Measurements from ENCODE around the gene NPAS3. TPM values are rescaled to one million over a fixed set of nuclear protein-coding genes. Genes with fewer than 3 reads are reported as not detected.

Gene NPAS3
- polyA plus RNA-seq, 10 donors: 3.5 to 7.5 (median 5.0) TPM

- peak in 1 of 3 donors; percentile 17 for DNase-seq
Measured at GRCh38 chr14:33629792-33630191, 691.1 kb downstream of the NPAS3 start.

- DNase-seq: no peak
Measured at GRCh38 chr14:33631021-33631420, 692.3 kb downstream of the NPAS3 start.

GRCh38 chr14:33631441-33631840 is 692.8 kb downstream of the NPAS3 start:
- DNase-seq: peak in 1 of 3 donors; percentile 14

GRCh38 chr14:33634631-33635030 is 696.0 kb downstream of the NPAS3 start:
- no peak for DNase-seq

- DNase-seq: no peak
Measured at GRCh38 chr14:33636716-33637115, 698.0 kb downstream of the NPAS3 start.

- peak in 1 of 3 donors; percentile 17 for DNase-seq
Measured at GRCh38 chr14:33642080-33642479, 703.4 kb downstream of the NPAS3 start.

- peak in 2 of 3 donors; percentile 20 to 35 for DNase-seq
Measured at GRCh38 chr14:33642691-33643244, 704.1 kb downstream of the NPAS3 start.

- peak in 1 of 3 donors; percentile 8 for DNase-seq
Measured at GRCh38 chr14:33643426-33644181, 704.9 kb downstream of the NPAS3 start.

GRCh38 chr14:33646692-33647260 is 708.1 kb downstream of the NPAS3 start:
- DNase-seq: peak in 1 of 3 donors; percentile 28

GRCh38 chr14:33647385-33647786 is 708.7 kb downstream of the NPAS3 start:
- DNase-seq: peak in 1 of 3 donors; percentile 91

- DNase-seq: no peak
Measured at GRCh38 chr14:33650430-33650829, 711.8 kb downstream of the NPAS3 start.

GRCh38 chr14:33652566-33653307 is 714.1 kb downstream of the NPAS3 start:
- no peak for DNase-seq

GRCh38 chr14:33653308-33653695 is 714.6 kb downstream of the NPAS3 start:
- no peak for DNase-seq

GRCh38 chr14:33655421-33655820 is 716.7 kb downstream of the NPAS3 start:
- no peak for DNase-seq

- no peak for DNase-seq
Measured at GRCh38 chr14:33657476-33657875, 718.8 kb downstream of the NPAS3 start.

- no peak for DNase-seq
Measured at GRCh38 chr14:33660248-33660647, 721.6 kb downstream of the NPAS3 start.

GRCh38 chr14:33661101-33661500 is 722.4 kb downstream of the NPAS3 start:
- no peak for DNase-seq

- no peak for DNase-seq
Measured at GRCh38 chr14:33668066-33668465, 729.4 kb downstream of the NPAS3 start.

- peak in 1 of 3 donors; percentile 12 for DNase-seq
Measured at GRCh38 chr14:33669111-33669510, 730.4 kb downstream of the NPAS3 start.

GRCh38 chr14:33670235-33670634 is 731.6 kb downstream of the NPAS3 start:
- DNase-seq: no peak

GRCh38 chr14:33671556-33671955 is 732.9 kb downstream of the NPAS3 start:
- DNase-seq: no peak

GRCh38 chr14:33674927-33675326 is 736.2 kb downstream of the NPAS3 start:
- DNase-seq: peak in 2 of 3 donors; percentile 47 to 54

Data from muscle of back (tissue), 11 donors.